ENCODE data around the gene ZDHHC24.

- TF ChIP-seq POLR2A (IDR thresholded peaks at IDR 0.05) (no peak), CTCF (IDR thresholded peaks at IDR 0.05) (no peak)
Measured at GRCh38 chr11:66543263-66544107, 2.4 kb downstream of the ZDHHC24 start.

All from lower leg skin (tissue), 3 donors.